PFSK-1 (cell line): Measurements from ENCODE around the gene TFAM.

Experiments
- POLR2AphosphoS5 ChIP-seq: IDR thresholded peaks from 2 replicates; pipeline ENCODE4 v1.6.1; 2012; ENCODE audit warnings: low read depth, mild to moderate bottlenecking, control low read depth, low read length, moderate library complexity
- SIN3A ChIP-seq: IDR thresholded peaks from 2 replicates; pipeline ENCODE4 v1.6.1; 2012; ENCODE audit warnings: mild to moderate bottlenecking, low read length, moderate library complexity, borderline replicate concordance; ENCODE audit not compliant: insufficient read depth

DNA sequence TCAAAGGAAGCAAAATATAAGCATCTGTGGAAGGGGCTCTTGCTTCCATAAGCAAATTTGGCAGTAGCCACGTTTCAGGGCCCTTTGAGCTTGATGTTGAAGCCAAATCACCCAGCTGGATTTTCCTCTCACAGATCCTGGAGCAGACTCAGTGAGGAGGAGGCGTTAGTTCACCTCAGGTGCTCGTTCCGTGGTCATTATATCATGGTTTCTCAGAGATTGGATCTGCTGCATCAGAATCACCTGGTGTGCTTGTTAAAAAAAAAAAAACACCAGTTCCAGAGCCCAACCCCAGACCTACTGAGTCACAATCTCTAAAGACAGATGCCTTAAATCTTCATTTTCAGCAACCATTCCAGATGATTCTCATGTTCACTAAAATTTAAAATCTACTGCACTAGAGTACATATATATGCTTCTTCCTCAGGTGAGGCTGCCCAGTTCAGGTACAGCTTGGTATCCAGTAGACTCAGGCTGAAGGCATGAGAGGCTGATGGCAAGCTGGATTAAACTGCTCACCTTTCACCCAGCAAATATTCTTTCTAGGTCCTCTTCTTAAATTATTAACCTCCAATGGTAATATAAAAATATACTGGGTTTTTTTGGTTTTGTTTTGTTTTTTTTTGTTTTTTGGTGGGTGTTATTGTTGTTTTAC lies 24.9 kb downstream of the TFAM start:
- TF ChIP-seq POLR2AphosphoS5 (no peak), SIN3A (no peak)
